Activated T-cell treated with anti-CD3 and anti-CD28 coated beads, Interleukin-2, amount 50 U/mL, for 48 hours (primary cell): ENCODE results near the gene OFD1.

Experiments used
- DNase-seq, 2 experiments: peaks; one replicate each; pipeline ENCODE4 v3.0.0-alpha.2; 2020

Gene OFD1, protein sequence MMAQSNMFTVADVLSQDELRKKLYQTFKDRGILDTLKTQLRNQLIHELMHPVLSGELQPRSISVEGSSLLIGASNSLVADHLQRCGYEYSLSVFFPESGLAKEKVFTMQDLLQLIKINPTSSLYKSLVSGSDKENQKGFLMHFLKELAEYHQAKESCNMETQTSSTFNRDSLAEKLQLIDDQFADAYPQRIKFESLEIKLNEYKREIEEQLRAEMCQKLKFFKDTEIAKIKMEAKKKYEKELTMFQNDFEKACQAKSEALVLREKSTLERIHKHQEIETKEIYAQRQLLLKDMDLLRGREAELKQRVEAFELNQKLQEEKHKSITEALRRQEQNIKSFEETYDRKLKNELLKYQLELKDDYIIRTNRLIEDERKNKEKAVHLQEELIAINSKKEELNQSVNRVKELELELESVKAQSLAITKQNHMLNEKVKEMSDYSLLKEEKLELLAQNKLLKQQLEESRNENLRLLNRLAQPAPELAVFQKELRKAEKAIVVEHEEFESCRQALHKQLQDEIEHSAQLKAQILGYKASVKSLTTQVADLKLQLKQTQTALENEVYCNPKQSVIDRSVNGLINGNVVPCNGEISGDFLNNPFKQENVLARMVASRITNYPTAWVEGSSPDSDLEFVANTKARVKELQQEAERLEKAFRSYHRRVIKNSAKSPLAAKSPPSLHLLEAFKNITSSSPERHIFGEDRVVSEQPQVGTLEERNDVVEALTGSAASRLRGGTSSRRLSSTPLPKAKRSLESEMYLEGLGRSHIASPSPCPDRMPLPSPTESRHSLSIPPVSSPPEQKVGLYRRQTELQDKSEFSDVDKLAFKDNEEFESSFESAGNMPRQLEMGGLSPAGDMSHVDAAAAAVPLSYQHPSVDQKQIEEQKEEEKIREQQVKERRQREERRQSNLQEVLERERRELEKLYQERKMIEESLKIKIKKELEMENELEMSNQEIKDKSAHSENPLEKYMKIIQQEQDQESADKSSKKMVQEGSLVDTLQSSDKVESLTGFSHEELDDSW

GRCh38 chrX:13734278-13735172 lies at the start of gene OFD1, which contains the start of gene TRAPPC2:
OFD1 (plus strand) TSS chrX:13734748; CDS start chrX:13735072, 324 bp downstream.
TRAPPC2 (minus strand) TSS chrX:13734620; CDS start chrX:13719963, 14,657 bp downstream.
- DNase-seq: peak; percentile 92 to 94

- no peak for DNase-seq
These were observed 49.3 kb upstream of the OFD1 start for GRCh38 chrX:13685126-13685763.

DNA sequence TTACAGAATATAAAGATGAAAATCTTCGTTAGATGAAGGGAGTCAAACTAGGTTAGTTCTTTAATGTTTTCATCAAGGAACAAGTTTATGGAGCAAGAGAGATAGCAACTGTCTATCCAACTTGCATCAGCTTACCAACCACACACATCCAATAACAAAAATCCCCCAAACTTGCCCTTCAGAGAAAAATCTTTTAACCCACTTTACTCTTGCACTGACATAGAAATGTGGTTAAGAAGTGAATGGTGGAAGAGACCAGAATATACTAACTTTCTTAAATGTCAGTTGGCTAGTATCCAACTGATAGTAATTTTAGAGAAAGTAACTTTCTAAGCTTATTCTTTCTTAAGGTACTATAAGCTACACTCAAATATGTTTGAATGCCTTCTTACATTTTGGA lies 47.3 kb upstream of the OFD1 start:
- DNase-seq: no peak

- DNase-seq: no peak
These were observed 46.1 kb upstream of the OFD1 start for GRCh38 chrX:13688384-13688957.

GRCh38 chrX:13688958-13689740 lies 45.4 kb upstream of the OFD1 start, which contains the start of gene RAB9A:
RAB9A (plus strand) TSS chrX:13689128; CDS start chrX:13708747, 19,619 bp downstream.
- DNase-seq: peak; percentile 90 to 92

DNA sequence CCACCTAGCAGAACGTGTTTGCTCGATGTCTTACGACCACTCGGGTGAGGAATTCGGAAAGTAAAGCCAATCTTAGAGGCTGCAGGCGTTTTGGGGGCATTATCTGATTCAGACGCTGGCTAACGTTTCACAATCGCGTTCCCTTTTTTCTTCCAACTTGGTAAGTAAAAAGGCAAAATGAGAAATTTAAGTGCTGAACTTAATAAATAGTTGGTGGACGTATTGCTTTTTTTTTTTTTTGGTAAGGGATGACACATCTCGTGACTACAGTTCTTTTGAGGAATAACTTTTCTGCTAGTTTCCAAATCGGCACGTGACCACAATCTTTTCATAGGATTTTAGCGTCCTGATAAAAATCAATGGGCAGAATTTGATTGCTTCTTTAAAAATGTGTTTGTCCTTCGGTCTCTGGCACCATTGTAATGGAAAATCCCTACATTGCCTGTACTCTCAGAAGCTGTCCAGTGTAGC lies 44.8 kb upstream of the OFD1 start:
- no peak for DNase-seq

GRCh38 chrX:13690836-13691235 lies 43.7 kb upstream of the OFD1 start:
- DNase-seq: no peak

DNA sequence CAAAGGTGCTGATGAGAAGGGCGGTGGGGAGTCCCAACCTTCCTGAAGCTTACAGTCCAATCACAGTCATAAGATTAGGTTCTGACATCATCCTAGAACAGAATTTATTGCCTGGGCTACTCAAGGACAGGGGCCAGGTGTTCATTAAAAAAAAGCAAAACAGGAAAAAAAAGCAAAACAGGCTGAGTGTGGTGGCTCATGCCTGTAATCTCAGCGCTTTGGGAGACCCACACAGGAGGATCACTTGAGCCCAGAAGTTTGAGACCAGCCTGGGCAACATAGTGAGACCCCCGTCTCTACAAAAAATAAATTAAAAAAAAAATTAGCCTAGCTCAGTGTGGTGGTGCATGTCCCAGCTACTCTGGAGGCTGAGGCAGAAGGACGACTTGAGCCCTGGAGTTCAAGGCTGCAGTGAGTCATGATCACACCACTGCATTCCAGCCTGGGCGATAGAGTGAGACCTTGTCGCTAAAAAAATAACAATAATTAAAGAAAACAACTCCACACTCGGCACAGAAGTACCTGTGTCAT lies 42.6 kb upstream of the OFD1 start:
- no peak for DNase-seq

DNA sequence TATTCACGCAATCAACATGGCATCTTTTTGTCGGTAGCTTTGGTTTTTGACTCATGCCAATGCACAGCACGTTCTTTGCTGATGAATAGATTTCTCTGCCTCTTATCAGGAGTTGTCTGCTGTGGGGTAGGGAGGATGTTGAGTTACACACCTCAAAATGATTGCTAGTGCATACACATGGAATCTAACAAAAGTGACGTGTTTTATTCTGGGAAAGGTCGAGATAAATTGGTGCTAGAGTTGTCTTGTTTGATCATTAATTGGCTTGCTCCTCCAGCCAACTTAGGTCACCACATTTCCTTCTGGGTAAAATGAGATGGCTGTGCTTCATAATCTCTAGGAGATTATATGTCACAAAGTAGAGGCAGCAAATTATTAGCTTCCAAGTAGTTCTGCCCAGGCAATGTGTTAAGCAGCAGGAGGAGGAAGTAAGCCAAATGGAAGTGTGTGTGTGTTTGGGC lies 41.7 kb upstream of the OFD1 start:
- no peak for DNase-seq

- no peak for DNase-seq
These were observed 41.1 kb upstream of the OFD1 start for GRCh38 chrX:13693341-13693961.

DNA sequence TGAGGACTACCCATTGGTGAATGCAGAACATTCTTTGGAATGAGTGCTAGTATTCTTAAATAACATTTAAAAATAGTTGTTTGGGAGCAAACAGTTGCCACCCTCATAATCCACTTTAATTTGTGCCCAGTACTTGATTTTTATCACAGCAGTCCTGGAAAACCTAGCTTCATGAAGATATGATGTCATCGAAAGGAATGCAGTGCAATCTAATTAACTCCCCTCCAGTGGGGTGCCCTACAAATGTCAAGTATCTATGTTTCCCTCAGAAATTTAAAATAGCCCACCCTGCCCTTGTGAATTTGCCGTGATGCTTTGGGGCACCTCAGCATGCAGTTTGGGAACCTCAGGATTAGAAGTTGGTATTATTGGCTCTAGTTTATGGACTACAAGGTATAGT lies 40.2 kb upstream of the OFD1 start:
- no peak for DNase-seq

GRCh38 chrX:13694983-13695382 lies 39.6 kb upstream of the OFD1 start:
- DNase-seq: no peak

DNA sequence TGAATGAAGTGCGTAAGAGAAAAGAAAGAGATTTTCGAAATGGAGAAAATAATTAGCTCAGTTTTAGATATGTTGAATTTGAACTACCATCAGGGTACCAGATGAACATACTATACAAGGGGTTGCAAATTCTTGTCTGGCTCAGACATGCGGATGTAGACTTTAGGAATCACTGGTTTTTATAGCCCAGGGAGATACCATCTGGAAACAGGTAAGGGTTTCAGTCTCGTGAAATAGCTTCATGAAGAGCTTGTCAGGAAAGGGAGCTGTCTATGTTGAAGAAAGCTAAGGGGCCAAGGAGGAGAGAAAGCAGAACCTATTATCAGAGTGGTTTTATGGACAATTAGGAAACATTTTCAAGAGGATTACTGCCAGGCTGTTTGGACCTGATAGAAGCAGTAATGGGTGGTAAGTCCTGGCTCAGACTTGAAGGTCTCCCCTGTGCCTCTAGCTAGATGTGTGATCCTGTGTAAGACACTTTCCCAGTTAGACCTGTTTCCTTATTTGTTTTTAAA lies 38.9 kb upstream of the OFD1 start:
- no peak for DNase-seq

GRCh38 chrX:13697455-13697854 lies 37.1 kb upstream of the OFD1 start:
- no peak for DNase-seq

GRCh38 chrX:13697976-13698375 lies 36.6 kb upstream of the OFD1 start:
- no peak for DNase-seq

DNA sequence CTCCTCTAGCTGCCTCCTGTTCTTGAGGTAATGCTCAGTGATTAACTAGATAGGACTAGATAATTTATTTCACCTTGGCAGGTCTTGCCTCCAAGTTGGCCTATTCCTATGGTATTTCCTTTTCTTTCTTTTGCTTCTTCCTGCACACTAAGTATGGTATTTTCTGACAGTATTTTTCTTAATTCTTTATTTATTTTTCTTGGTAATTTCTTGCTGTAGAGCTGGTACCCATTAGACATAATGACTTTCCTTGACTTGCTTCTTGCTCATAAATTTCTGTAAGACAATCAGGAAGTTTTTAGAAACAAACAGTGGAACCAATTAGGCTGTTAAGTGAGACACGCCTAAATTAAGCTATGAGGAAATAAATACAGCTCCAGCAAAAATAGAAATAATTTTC lies 36.1 kb upstream of the OFD1 start:
- no peak for DNase-seq

GRCh38 chrX:13699183-13699826 lies 35.2 kb upstream of the OFD1 start:
- no peak for DNase-seq

- DNase-seq: no peak
These were observed 34.2 kb upstream of the OFD1 start for GRCh38 chrX:13700380-13700779.
